CD1c-positive myeloid dendritic cell (primary cell): Measurements from ENCODE around the gene OR6B1.

ENCODE experiments used
- DNase-seq: peaks from one replicate; pipeline ENCODE4 v3.0.0-alpha.2; 2016; ENCODE audit errors: extremely low spot score

OR6B1 gene

GRCh38 chr7:144000020-144000419, at the start of gene OR6B1:
OR6B1 (plus strand) TSS chr7:144000320; CDS start chr7:144003997, 3,677 bp downstream.
- DNase-seq, result no peak

GRCh38 chr7:143953421-143953820, 46.7 kb upstream of the OR6B1 start:
- no peak for DNase-seq

- no peak for DNase-seq
Measured at GRCh38 chr7:143954135-143954534, 46.0 kb upstream of the OR6B1 start.

- DNase-seq, result no peak
Measured at GRCh38 chr7:143954544-143954943, 45.6 kb upstream of the OR6B1 start, which contains the start of gene OR2F1. OR2F1 (plus strand) TSS chr7:143954844; CDS start chr7:143959971, 5,127 bp downstream.

GRCh38 chr7:143958781-143959180, 41.3 kb upstream of the OR6B1 start:
- no peak for DNase-seq

DNA sequence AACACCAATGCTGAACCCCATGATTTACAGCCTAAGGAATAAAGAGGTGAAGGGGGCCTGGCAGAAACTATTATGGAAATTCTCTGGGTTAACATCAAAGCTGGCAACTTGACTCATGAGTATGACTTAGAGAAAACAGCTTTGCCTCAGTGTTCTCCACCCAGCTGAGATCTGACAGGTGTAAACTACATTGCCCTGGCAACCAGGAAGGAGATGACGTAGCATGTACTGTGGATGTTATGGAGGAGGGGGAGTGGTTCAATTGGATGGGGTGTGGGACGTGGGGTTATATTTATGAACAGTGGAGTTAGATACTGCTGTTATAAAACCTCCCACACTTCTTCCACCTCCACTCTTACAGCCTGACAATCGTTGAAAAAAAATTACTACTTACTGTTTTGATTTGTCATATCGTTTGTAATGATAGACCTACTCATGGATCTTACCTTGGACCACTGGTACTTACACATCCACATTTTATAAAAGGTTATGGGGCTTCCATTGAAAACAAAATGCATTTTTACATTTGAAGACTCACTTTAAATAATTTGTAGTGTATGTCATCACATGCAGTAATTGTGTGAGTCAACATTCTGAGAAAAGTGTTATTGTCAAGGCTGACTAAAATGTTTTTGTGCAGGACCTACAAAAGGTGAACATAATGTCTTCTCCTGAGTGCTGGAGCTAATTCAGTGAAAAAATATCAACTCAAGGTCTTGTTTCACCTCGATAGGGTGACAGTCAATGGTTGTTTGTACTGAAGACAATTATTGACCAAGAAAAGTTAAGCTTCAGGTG, 39.1 kb upstream of the OR6B1 start:
- no peak for DNase-seq

DNA sequence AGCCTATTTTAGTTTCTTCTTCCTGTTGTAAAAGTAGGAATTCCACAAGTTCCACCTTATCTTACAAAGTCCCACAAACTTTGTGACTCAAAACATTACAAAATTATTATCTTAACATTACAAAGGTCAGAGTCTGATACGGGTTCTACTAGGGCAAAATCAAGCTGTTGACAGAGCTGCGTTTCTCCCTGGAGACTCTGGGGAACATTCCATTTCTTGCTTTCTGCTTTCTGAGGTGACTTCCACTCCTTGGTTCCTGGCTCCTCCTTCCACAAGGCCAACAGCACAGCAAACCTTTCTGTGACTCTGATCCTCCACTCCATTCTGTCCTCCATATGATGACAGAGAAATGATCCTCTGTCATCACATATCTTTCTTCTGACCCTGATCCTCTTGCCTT, 34.8 kb upstream of the OR6B1 start:
- no peak for DNase-seq

DNA sequence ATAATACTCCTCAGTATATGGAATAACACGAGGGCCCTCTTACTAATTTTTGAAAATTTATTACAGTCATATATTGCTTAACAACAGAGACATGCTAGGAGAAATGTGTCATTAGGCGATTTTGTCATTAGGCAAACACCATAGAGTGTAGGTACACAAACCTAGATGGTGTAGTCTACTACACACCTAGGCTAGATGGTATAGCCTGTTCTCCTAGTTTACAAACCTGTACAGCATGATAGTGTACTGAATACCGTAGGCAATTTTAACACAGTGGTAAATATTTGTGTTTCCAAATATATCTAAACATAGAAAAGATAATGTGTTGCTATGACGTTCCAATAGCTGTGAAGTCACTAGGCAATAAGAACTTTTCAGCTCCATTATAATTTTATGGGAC, 32.7 kb upstream of the OR6B1 start:
- DNase-seq, result no peak

GRCh38 chr7:143973870-143974416, 26.2 kb upstream of the OR6B1 start:
- no peak for DNase-seq

GRCh38 chr7:143974459-143974858, 25.7 kb upstream of the OR6B1 start:
- no peak for DNase-seq

DNA sequence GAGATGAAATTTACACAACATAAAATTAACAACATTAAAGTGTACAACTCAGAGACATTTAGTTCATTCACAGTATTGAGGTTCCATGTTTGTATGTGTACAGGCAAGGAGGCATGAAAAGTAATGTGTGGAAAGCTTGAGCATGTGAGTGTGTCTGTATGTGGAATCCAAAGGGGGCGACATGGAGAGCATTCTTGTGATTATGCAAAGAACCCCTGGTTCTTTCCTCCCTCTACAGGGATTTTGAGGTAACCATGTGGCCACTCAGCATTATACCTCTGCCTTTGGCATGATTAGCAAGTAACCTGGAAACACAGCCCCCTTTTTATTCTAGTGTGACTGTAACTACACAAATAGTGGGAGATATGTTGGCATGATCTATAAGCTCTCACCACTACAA, 24.5 kb upstream of the OR6B1 start:
- DNase-seq, result no peak

DNA sequence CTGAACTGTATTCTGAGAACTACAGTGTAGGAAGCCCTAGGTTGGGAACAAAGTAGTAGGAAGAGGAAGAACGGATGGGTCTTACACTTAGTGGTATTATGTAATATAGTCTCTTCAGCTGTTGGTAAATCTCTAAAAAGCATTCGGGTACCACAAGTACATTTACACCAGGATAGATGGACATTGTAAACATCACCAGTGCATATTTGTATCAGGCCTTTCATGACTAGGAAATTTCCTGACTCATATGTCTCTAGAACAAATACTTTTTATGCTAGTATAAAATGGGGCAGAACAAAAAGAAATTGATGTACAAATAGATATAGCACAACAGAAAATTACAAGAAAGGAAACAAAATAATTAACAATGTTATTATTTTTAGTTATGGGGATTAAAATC, 21.5 kb upstream of the OR6B1 start:
- DNase-seq, result no peak

- no peak for DNase-seq
Measured at GRCh38 chr7:143979359-143979758, 20.8 kb upstream of the OR6B1 start.

DNA sequence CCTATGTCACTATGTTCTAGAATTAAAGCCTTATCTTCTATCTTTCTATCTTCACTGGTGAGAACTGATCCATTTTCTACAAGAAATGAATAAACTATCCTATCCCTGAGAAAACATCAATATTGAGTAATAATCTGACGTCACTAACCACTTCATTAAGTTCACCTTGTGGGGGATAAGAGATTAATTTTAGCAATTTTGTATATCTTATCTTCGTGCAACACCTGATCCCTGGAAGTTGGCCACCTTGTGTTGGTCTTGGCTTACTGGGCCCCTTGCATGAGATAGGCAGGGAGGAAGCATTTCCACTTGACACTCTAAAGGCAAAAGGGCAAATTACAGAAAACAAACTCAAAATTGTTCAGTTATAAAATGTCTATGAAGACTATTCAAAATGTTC, 20.1 kb upstream of the OR6B1 start:
- no peak for DNase-seq

DNA sequence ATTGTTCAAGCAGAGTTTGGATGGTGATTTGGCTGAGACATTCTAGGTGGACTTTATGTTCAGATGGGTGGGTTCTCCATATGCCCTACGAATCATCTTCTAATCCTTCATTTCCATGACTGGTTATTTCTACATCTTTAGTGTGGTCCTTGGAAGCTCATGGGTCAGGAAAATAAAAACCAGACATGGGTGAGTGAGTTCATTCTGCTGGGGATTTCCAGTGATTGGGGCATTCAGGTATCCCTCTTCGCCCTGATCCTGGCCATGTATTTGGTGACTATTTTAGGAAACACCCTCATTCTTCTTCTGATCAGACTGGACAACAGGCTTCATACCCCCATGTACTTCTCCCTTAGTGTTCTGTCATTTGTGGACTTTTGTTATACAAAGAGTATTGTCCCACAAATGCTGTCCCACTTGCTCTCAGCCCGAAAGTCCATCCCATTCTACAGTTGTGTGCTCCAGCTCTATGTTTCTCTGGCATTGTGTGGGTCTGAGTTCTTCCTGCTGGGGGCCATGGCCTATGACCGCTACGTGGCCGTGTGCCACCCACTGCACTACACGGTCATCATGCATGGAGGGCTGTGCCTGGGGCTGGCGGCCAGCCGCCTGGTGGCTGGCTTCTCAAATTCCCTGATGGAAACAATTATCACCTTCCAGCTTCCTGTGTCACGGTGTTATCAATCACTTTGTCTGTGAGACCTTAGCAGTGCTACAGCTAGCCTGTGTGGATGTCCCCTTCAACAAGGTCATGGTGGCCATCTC, 19.2 kb upstream of the OR6B1 start:
- DNase-seq, result no peak

GRCh38 chr7:143983960-143984359, 16.2 kb upstream of the OR6B1 start:
- DNase-seq, result no peak

- no peak for DNase-seq
Measured at GRCh38 chr7:143987513-143987912, 12.6 kb upstream of the OR6B1 start.

DNA sequence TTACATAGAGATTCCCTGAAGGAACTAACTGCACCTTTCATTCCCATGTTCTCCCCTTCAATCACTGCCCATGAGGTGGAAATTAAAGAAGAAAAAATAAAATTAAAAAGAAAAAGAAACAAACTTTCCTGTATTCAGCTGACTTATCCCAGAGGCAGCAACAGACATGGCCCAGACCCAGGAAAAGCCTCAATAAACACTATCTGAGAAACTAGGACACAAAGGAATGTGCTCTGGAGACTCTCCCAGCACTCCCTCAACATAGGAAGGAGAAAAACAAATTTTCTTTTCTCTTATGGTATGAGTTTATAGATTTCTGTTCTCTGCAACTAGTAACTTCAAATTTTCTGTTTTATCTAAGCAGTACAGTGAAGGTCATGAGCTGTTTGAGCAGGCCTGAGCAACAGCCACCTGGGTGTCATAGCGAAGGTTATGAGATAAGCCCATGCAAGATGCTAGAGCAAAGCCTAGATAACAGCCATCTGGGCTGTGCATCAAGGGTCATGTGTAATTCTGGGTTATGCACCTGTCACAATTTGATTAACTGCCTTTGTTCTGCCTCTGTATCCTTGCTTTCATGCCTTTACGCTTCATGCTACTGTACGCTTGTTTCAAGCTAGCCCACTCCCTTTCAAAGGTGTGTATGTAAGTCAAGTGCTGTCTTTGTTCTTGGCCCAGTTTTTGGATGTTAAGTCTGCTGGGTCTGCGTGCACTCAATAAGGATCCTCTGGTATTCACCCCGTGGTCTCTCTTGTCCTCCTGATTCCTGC, 11.0 kb upstream of the OR6B1 start:
- DNase-seq, result no peak

- DNase-seq, result no peak
Measured at GRCh38 chr7:143992670-143993069, 7.5 kb upstream of the OR6B1 start.

DNA sequence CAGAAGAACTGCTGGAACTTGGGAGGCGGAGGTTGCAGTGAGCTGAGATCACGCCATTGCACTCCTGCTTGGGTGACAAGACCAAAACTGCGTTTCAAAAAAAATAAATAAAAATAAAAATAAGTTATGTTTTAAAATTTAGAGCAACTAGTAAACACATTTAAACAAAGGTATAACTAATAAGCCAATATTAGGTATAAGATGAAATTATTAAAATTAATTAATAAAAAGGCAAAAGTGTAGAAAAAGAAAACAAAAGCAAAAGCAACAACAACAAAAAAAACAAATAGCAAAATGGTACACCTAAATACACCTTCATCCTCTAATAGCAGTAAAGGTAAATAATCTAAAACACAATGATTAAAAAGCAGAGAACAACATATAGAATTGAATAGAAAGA, 6.2 kb upstream of the OR6B1 start:
- DNase-seq, result no peak

GRCh38 chr7:144001543-144001942, 1.4 kb downstream of the OR6B1 start:
- no peak for DNase-seq

GRCh38 chr7:144004703-144005102, 4.6 kb downstream of the OR6B1 start:
- DNase-seq, result no peak
